Measurements from ENCODE around the gene POLR2I. TPM values are rescaled to one million over a fixed set of nuclear protein-coding genes. Genes with fewer than 3 reads are reported as not detected.

POLR2I gene
- total RNA-seq, 2 experiments from 2014 or later, result 68.4 to 76.5 TPM

- Mint-ChIP-seq H3K27me3 (no peaks in the 10 kb centered on the region), H3K27ac (peak within 1 kb of the TSS; percentile 89), H3K4me3 (peak within 1 kb of the TSS; percentile 92), H3K36me3 (ENCODE audit: low read depth) (peaks cover 31% of the 10 kb centered on the region), H3K4me1 (ENCODE audit: low read depth) (peaks cover 27% of the 10 kb centered on the region), H3K9me3 (no peaks in the 10 kb centered on the region)
- ATAC-seq, result peak; percentile 57
- intact Hi-C loops (cut with micrococcal nuclease), result loop anchor here (5.0 kb wide), 1 partner anchor 63 kb away; the partner anchor contains the start of genes THAP8 and WDR62
- peak; percentile 90 for DNase-seq
- TF ChIP-seq CTCF (IDR thresholded peaks at IDR 0.05), result no peak
- ChIA-PET POLR2A (interaction anchor here (0.6 to 2.1 kb wide), 8 partner anchors 8 to 550 kb away, joined by 3 to 6 read pairs (median 3); partner anchors contain the start of genes IGFLR1 and THAP8), CTCF (interaction anchor here (0.8 to 5.8 kb wide), 4 partner anchors 11 to 62 kb away, joined by 3 to 42 read pairs (median 4); partner anchors contain the start of gene THAP8)
These were observed 1.0 kb upstream of the POLR2I start, which contains the start of gene TBCB for GRCh38 chr19:36115453-36116343. Gene TBCB, plus strand, starts transcription at chr19:36115468. Its CDS starts 93 bp downstream, at chr19:36115561.

GRCh38 chr19:36113894-36114720 lies 568 bp downstream of the POLR2I start:
- intact Hi-C loops (cut with micrococcal nuclease), result no loop called here
- no peak for TF ChIP-seq CTCF (IDR thresholded peaks at IDR 0.05)
- Mint-ChIP-seq H3K9me3 (no peaks in the 10 kb centered on the region), H3K4me1 (ENCODE audit: low read depth) (peaks cover 25% of the 10 kb centered on the region), H3K4me3 (peak overlapping the region; percentile 92), H3K36me3 (ENCODE audit: low read depth) (peaks cover 28% of the 10 kb centered on the region), H3K27ac (peak overlapping the region; percentile 89), H3K27me3 (no peaks in the 10 kb centered on the region)
- no peak for ATAC-seq
- ChIA-PET CTCF (interaction anchor here (5.8 kb wide), 1 partner anchor 13 kb away, joined by 42 read pairs; no protein-coding TSS in a partner anchor), POLR2A (interaction anchor here (0.7 to 2.1 kb wide), 8 partner anchors 10 to 1637 kb away, joined by 3 to 6 read pairs (median 3); partner anchors contain the start of genes THAP8, ZNF146 and ZNF565)
- peak; percentile 43 for DNase-seq

- no peak for ATAC-seq
- H3K27ac Mint-ChIP-seq, result peak overlapping the region; percentile 89
- H3K9me3 Mint-ChIP-seq, result no peaks in the 10 kb centered on the region
These were observed 1.2 kb downstream of the POLR2I start for GRCh38 chr19:36113425-36113824.

GRCh38 chr19:36112678-36113077 lies 2.0 kb downstream of the POLR2I start:
- intact Hi-C loops (cut with micrococcal nuclease), result no loop called here
- TF ChIP-seq CTCF (IDR thresholded peaks at IDR 0.05), result no peak
- DNase-seq (no peak), ATAC-seq (no peak)
- Mint-ChIP-seq H3K9me3 (no peaks in the 10 kb centered on the region), H3K4me1 (ENCODE audit: low read depth) (peaks cover 22% of the 10 kb centered on the region), H3K27ac (no peak overlapping the region), H3K4me3 (peak overlapping the region; percentile 92), H3K36me3 (ENCODE audit: low read depth) (peaks cover 24% of the 10 kb centered on the region), H3K27me3 (no peaks in the 10 kb centered on the region)
- POLR2A ChIA-PET, result no interaction called here
- CTCF ChIA-PET, result interaction anchor here (0.8 to 5.8 kb wide), 2 partner anchors 8 to 14 kb away, joined by 3 to 42 read pairs; no protein-coding TSS in a partner anchor

More at GRCh38 chr19:36113425-36113824, 1.2 kb downstream of the POLR2I start:
- H3K4me1 Mint-ChIP-seq (ENCODE audit: low read depth), result peaks cover 25% of the 10 kb centered on the region
- no peaks in the 10 kb centered on the region for H3K27me3 Mint-ChIP-seq
- DNase-seq, result no peak
- no peak for TF ChIP-seq CTCF (IDR thresholded peaks at IDR 0.05)
- CTCF ChIA-PET, result interaction anchor here (0.8 to 5.8 kb wide), 2 partner anchors 9 to 14 kb away, joined by 3 to 42 read pairs; no protein-coding TSS in a partner anchor
- POLR2A ChIA-PET, result interaction anchor here (0.9 to 2.0 kb wide), 5 partner anchors 9 to 106 kb away, joined by 3 to 6 read pairs (median 3); no protein-coding TSS in a partner anchor
- intact Hi-C loops (cut with micrococcal nuclease), result no loop called here
- H3K4me3 Mint-ChIP-seq, result peak overlapping the region; percentile 92
- peaks cover 26% of the 10 kb centered on the region for H3K36me3 Mint-ChIP-seq (ENCODE audit: low read depth)

Data from activated CD8-positive, alpha-beta T cell treated with anti-CD3 and anti-CD28 coated beads for 36 hours (primary cell).